GM12878 (cell line): ENCODE measurements around the gene PASK. TPM values are rescaled to one million over a fixed set of nuclear protein-coding genes. Genes with fewer than 3 reads are reported as not detected.

Experiments used
- ATAC-seq: fragments of 200-7000 bp; cut with Tn5 transposase; 3 replicates; pipeline ENCODE4 v1.9.1; 2020; ENCODE audit warnings: mild to moderate bottlenecking, moderate library complexity
- BruUV-seq: library from RNA; stranded (reverse); fragments of 400-500 nt; replicated peaks from 2 replicates; lab custom pipeline; 2021; lab: Mats Ljungman, UMichigan
- CTCF ChIA-PET: fragments of 300-600 bp; sonication (Branson Sonifier 250); formaldehyde crosslinking; extraction: SDS; loops from one replicate; lab custom pipeline; 2021; ENCODE audit warnings: inconsistent platforms; lab: Yijun Ruan, JAX
- POLR2A ChIA-PET: fragments of 350-600 bp; formaldehyde crosslinking; extraction: SDS; loops from one replicate; lab custom pipeline; 2021; ENCODE audit warnings: inconsistent platforms; lab: Charles Lee
- RAD21 ChIA-PET: fragments of 300-600 bp; sonication (Branson Sonifier 250); formaldehyde crosslinking; loops from one replicate; lab custom pipeline; 2023; ENCODE audit warnings: antibody characterized with exemption; ENCODE audit not compliant: unreplicated experiment; lab: Charles Lee
- SMC1A ChIA-PET: fragments of 300-600 bp; sonication (Branson Sonifier 250); formaldehyde crosslinking; loops from one replicate; lab custom pipeline; 2023; ENCODE audit not compliant: unreplicated experiment, uncharacterized antibody; lab: Charles Lee
- DNase-seq: peaks from one replicate; pipeline ENCODE4 v3.0.0-alpha.2; 2011; ENCODE audit warnings: low read depth, low spot score
- FAIRE-seq: peaks from 3 replicates; lab custom pipeline; 2011; peaks lifted over from hg19 to GRCh38; lab: Jason Lieb, UNC
- H2AFZ ChIP-seq: 2 replicates; pipeline ENCODE4 v1.6.0; 2011; ENCODE audit warnings: low read depth, low read length, control low read depth; ENCODE audit not compliant: control insufficient read depth
- H3K27ac ChIP-seq: 2 replicates; pipeline ENCODE4 v1.5.1; 2011; ENCODE audit warnings: control low read depth; ENCODE audit not compliant: control insufficient read depth, insufficient read depth
- H3K27me3 ChIP-seq, 2 experiments: replicated peaks in 1 of 2; 2 replicates each; pipeline versions ENCODE4 v1.6.0 to v1.6.1; 2011; ENCODE audit warnings: low read length in 1 of 2; ENCODE audit not compliant: control insufficient read depth in 2 of 2, insufficient read depth in 2 of 2
- H3K36me3 ChIP-seq, 2 experiments: 2 replicates each; pipeline ENCODE4 v1.5.1; 2011; ENCODE audit warnings: low read length in 1 of 2; ENCODE audit not compliant: control insufficient read depth in 2 of 2, insufficient read depth in 2 of 2
- H3K4me1 ChIP-seq: 2 replicates; pipeline ENCODE4 v1.6.1; 2011; ENCODE audit warnings: mild to moderate bottlenecking, low read length, moderate library complexity, mixed read lengths; ENCODE audit not compliant: control insufficient read depth, insufficient read depth
- H3K4me2 ChIP-seq: 2 replicates; pipeline ENCODE4 v1.6.0; 2011; ENCODE audit warnings: control low read depth; ENCODE audit not compliant: control insufficient read depth, insufficient read depth
- H3K4me3 ChIP-seq: fragments of 200-600 bp; sonication (generic); 2 replicates; pipeline ENCODE4 v1.5.1; 2016
- H3K79me2 ChIP-seq: 2 replicates; pipeline ENCODE4 v1.6.0; 2011; ENCODE audit warnings: low read length; ENCODE audit not compliant: control insufficient read depth, insufficient read depth
- H3K9ac ChIP-seq: 2 replicates; pipeline ENCODE4 v1.8.0; 2011; ENCODE audit warnings: low read length, control low read depth, mixed read lengths; ENCODE audit not compliant: control insufficient read depth, insufficient read depth
- H3K9me3 ChIP-seq: replicated peaks from 3 replicates; pipeline ENCODE4 v1.5.1; 2011; ENCODE audit warnings: mild to moderate bottlenecking, low read length; ENCODE audit not compliant: control insufficient read depth, insufficient read depth
- H4K20me1 ChIP-seq: 2 replicates; pipeline ENCODE4 v1.6.0; 2011; ENCODE audit not compliant: control insufficient read depth, insufficient read depth
- CHD1 ChIP-seq: IDR thresholded peaks from 2 replicates; pipeline ENCODE4 v1.6.1; 2012; ENCODE audit warnings: low read depth, low read length, improper control_type of control experiment
- E4F1 ChIP-seq: fragments of 450-650 bp; IDR thresholded peaks from 2 replicates; pipeline ENCODE4 v1.6.1; 2018; ENCODE audit warnings: borderline replicate concordance, mild to moderate bottlenecking; ENCODE audit not compliant: partially characterized antibody
- MTA2 ChIP-seq: fragments of 450-650 bp; IDR thresholded peaks from 2 replicates; pipeline ENCODE4 v1.6.1; 2016; ENCODE audit warnings: low read depth, mild to moderate bottlenecking, moderate library complexity
- NR2C1 ChIP-seq: fragments of 450-650 bp; IDR thresholded peaks from 2 replicates; pipeline ENCODE4 v1.6.1; 2017; ENCODE audit warnings: antibody characterized with exemption, mild to moderate bottlenecking, moderate library complexity
- NR2F1 ChIP-seq: fragments of 450-650 bp; conservative IDR thresholded peaks from 2 replicates; pipeline ENCODE4 v1.6.1; 2017; ENCODE audit warnings: mild to moderate bottlenecking
- PAX8 ChIP-seq: fragments of 450-650 bp; IDR thresholded peaks from 2 replicates; pipeline ENCODE4 v1.6.1; 2017; ENCODE audit warnings: mild to moderate bottlenecking, moderate library complexity
- PKNOX1 ChIP-seq: fragments of 450-650 bp; IDR thresholded peaks from 2 replicates; pipeline ENCODE4 v1.6.1; 2016; ENCODE audit warnings: mild to moderate bottlenecking
- SUPT20H ChIP-seq: IDR thresholded peaks from 2 replicates; pipeline ENCODE4 v1.6.1; 2011; ENCODE audit warnings: low read depth, mild to moderate bottlenecking, low read length, moderate library complexity, borderline replicate concordance; ENCODE audit not compliant: control insufficient read depth
- ZNF217 ChIP-seq: fragments of 450-650 bp; IDR thresholded peaks from 2 replicates; pipeline ENCODE4 v1.6.1; 2017; ENCODE audit warnings: antibody characterized with exemption, mild to moderate bottlenecking
- WGBS: methylation state at CpG from one replicate; pipeline ENCODE4 v1.1.6; 2016; ENCODE audit warnings: low lambda C conversion rate; ENCODE audit not compliant: insufficient replicate concordance, insufficient coverage; ENCODE audit errors: missing lambda C conversion rate; 5-methylcytosine and 5-hydroxymethylcytosine counted together
- in situ Hi-C: fragments of 300-500 bp; cut with MboI; formaldehyde crosslinking; loops from 9 replicates; pipeline ENCODE4 v1.14.3; 2018; ENCODE audit warnings: mixed read lengths
- intact Hi-C: fragments of 100-400 bp; cut with micrococcal nuclease; formaldehyde crosslinking; loops from one replicate; pipeline ENCODE4 v1.14.2; 2022; ENCODE audit not compliant: unreplicated experiment
- polyA plus RNA-seq, 11 experiments: library from polyadenylated mRNA; depleted of rRNA in 4 of 11; unstranded in 6 of 11; stranded (reverse) in 5 of 11; fragments of >200 nt; fragmentation: Nextera tagmentation in 4 of 11; fragmentation: Illumina TruSeq in 1 of 11; extraction: Ambion mirVana in 4 of 11; extraction: Trizol in 1 of 11; gene quantifications; 1 replicate in 1 of 11; 2 replicates in 10 of 11; pipeline versions ENCODE4 v1.2.1 to v1.2.3, GENCODE V29; 2011 to 2016; ENCODE audit warnings: inconsistent platforms in 2 of 11, missing spikeins in 2 of 11, low read depth in 1 of 11
- total RNA-seq, 4 experiments: library from RNA; depleted of rRNA in 3 of 4; stranded (reverse); fragments of >200 nt in 3 of 4; fragmentation: Illumina TruSeq in 1 of 4; extraction: Trizol in 1 of 4; gene quantifications; 2 replicates each; pipeline versions ENCODE4 v1.2.1 to v1.2.3, GENCODE V29; 2013 to 2021

The PASK gene
- total and polyA plus RNA-seq, 10 of the 15 experiments (the other 5 are each of a cell fraction or from before 2014, with no cell fraction given), result 9.6 to 62.2 (median 28.5) TPM

GRCh38 chr2:241185961-241186360 lies 36.7 kb upstream of the PASK start (continued):
- TF ChIP-seq MTA2, result no peak
- TF ChIP-seq PKNOX1, result no peak
- no peak for TF ChIP-seq SUPT20H
- no peak for TF ChIP-seq NR2C1
- no peak for TF ChIP-seq ZNF217
- no peak for TF ChIP-seq E4F1

GRCh38 chr2:241184901-241185300 lies 35.6 kb upstream of the PASK start:
- Histone ChIP-seq H2AFZ (no peak overlapping the region), H3K9me3 (no peaks in the 10 kb centered on the region), H4K20me1 (no peaks in the 10 kb centered on the region), H3K4me3 (no peak overlapping the region), H3K36me3 (no peaks in the 10 kb centered on the region; a peak in 1 of 4 replicates), H3K27ac (no peak overlapping the region), H3K27me3 (no peaks in the 10 kb centered on the region), H3K4me2 (no peak overlapping the region), H3K79me2 (no peaks in the 10 kb centered on the region), H3K9ac (no peak overlapping the region), H3K4me1 (no peaks in the 10 kb centered on the region)
- TF ChIP-seq CHD1 (no peak), PAX8 (no peak), NR2F1 (no peak)
- BruUV-seq, result no TSS peak
- DNase-seq, result no peak
- intact Hi-C loops, result no loop called here
- ChIA-PET POLR2A (interaction anchor here (0.6 kb wide), 2 partner anchors 56 to 99 kb away, joined by 3 to 5 read pairs; no protein-coding TSS in a partner anchor), SMC1A (no interaction called here), CTCF (interaction anchor here (0.7 kb wide), 1 partner anchor 254 kb away, joined by 4 read pairs; no protein-coding TSS in a partner anchor), RAD21 (interaction anchor here (0.6 kb wide), 1 partner anchor 11 kb away, joined by 3 read pairs; no protein-coding TSS in a partner anchor)
- 55% methylated on average over 9 of the region's 9 CpGs for WGBS
- in situ Hi-C loops, result no loop called here
- no peak for ATAC-seq
- FAIRE-seq, result no peak
